Measurements from ENCODE around the gene OR56A5. TPM values are rescaled to one million over a fixed set of nuclear protein-coding genes. Genes with fewer than 3 reads are reported as not detected.

Gene OR56A5
- total RNA-seq, result not detected in 2 replicates

GRCh38 chr11:5968394-5968793 lies at the start of gene OR56A5:
OR56A5 (minus strand) TSS chr11:5968494; CDS start chr11:5968494, 0 bp downstream.

GRCh38 chr11:6006846-6007245 lies 38.6 kb upstream of the OR56A5 start, which contains the start of gene OR56A4:
OR56A4 (minus strand) TSS chr11:6006946; CDS start chr11:6002992, 3,954 bp downstream.

GRCh38 chr11:5986885-5987284 lies 18.6 kb upstream of the OR56A5 start, which contains the start of gene OR52L1:
OR52L1 (minus strand) TSS chr11:5986985; CDS start chr11:5986930, 55 bp downstream.

GRCh38 chr11:5941951-5942350 lies 26.3 kb downstream of the OR56A5 start, which contains the start of gene OR56A3:
OR56A3 (plus strand) TSS chr11:5942251; CDS start chr11:5947347, 5,096 bp downstream.

Other genes with a start within 250 kb of the OR56A5 start
- gene OR56B1, start 232.0 kb downstream of the OR56A5 start, total RNA-seq, result not detected in 2 replicates
- not detected in 2 replicates for gene OR52N4, start 214.3 kb downstream of the OR56A5 start, total RNA-seq
- not detected in 2 replicates for gene OR52N5, start 185.1 kb downstream of the OR56A5 start, total RNA-seq
- gene OR52N1, start 177.2 kb downstream of the OR56A5 start, total RNA-seq, result not detected in 2 replicates
- gene OR52N2, start 159.6 kb downstream of the OR56A5 start, total RNA-seq, result not detected in 2 replicates
- gene OR52E6, start 126.6 kb downstream of the OR56A5 start, total RNA-seq, result not detected in 2 replicates
- gene OR52E8, start 110.8 kb downstream of the OR56A5 start, total RNA-seq, result not detected in 2 replicates
- not detected in 2 replicates for gene OR52E4, start 87.9 kb downstream of the OR56A5 start, total RNA-seq
- gene OR52E5, start 75.3 kb downstream of the OR56A5 start, total RNA-seq, result not detected in 2 replicates
- gene OR56A3, start 26.2 kb downstream of the OR56A5 start, total RNA-seq, result not detected in 2 replicates
- gene OR52L1, start 18.5 kb upstream of the OR56A5 start, total RNA-seq, result not detected in 2 replicates
- gene OR56A4, start 38.5 kb upstream of the OR56A5 start, total RNA-seq, result not detected in 2 replicates
- not detected in 2 replicates for gene OR56A1, start 62.3 kb upstream of the OR56A5 start, total RNA-seq
- gene OR56B4, start 139.2 kb upstream of the OR56A5 start, total RNA-seq, result not detected in 2 replicates
- not detected in 2 replicates for gene OR52B2, start 201.8 kb upstream of the OR56A5 start, total RNA-seq
- gene OR52W1, start 230.7 kb upstream of the OR56A5 start, total RNA-seq, result not detected in 2 replicates
- not detected in 2 replicates for gene C11orf42, start 237.1 kb upstream of the OR56A5 start, total RNA-seq